ENCODE measurements around the gene PET117. TPM values are rescaled to one million over a fixed set of nuclear protein-coding genes. Genes with fewer than 3 reads are reported as not detected.
"Not testable (repeated sequence)": the region's sequence is repeated elsewhere in the genome, so short reads cannot be mapped to it uniquely, and the experiment has no call there.

PET117 gene
- polyA plus RNA-seq, 1 donor from 2014 or later, result 39.0 TPM

- no peak overlapping the region for H3K4me2 ChIP-seq (ENCODE audit: low read length)
- H3K9ac ChIP-seq (ENCODE audit: low read length), result no peak overlapping the region
- no peak overlapping the region for H2AFZ ChIP-seq (ENCODE audit: low read depth, low read length)
- no peak overlapping the region for H3K4me3 ChIP-seq (ENCODE audit: low read length)
- no peaks in the 10 kb centered on the region for H3K9me2 ChIP-seq (ENCODE audit: insufficient read depth, low read length)
- H3F3A ChIP-seq (ENCODE audit: insufficient read depth, low read length, poor library complexity, severe bottlenecking), result no peaks in the 10 kb centered on the region
- TF ChIP-seq REST (IDR thresholded peaks at IDR 0.05; ENCODE audit: borderline replicate concordance), result no peak
- TF ChIP-seq POLR2AphosphoS5 (IDR thresholded peaks at IDR 0.05), result no peak
- no peak for TF ChIP-seq CTCF (IDR thresholded peaks at IDR 0.05; ENCODE audit: poor library complexity, severe bottlenecking)
- no peak for TF ChIP-seq EP300 (conservative IDR thresholded peaks at IDR 0.05; ENCODE audit: poor library complexity, severe bottlenecking)
- TF ChIP-seq TAF1 (IDR thresholded peaks at IDR 0.05; ENCODE audit: low read depth), result no peak
- TF ChIP-seq MXI1 (conservative IDR thresholded peaks at IDR 0.05; ENCODE audit: poor library complexity, severe bottlenecking), result no peak
- TF ChIP-seq RAD21 (conservative IDR thresholded peaks at IDR 0.05), result no peak
- TF ChIP-seq SMC3 (conservative IDR thresholded peaks at IDR 0.05; ENCODE audit: poor library complexity), result no peak
- no peak for TF ChIP-seq EZH2 (IDR thresholded peaks at IDR 0.05; ENCODE audit: borderline replicate concordance, insufficient read depth, low read length, poor library complexity, severe bottlenecking)
- no peaks in the 10 kb centered on the region for H4K20me1 ChIP-seq (ENCODE audit: insufficient read depth)
- H3K27ac ChIP-seq (ENCODE audit: low read length), result no peak overlapping the region
- no peaks in the 10 kb centered on the region for H3K27me3 ChIP-seq (ENCODE audit: insufficient read depth, low read depth, low read length)
- no peaks in the 10 kb centered on the region for H3K9me3 ChIP-seq (ENCODE audit: low read length)
- no peaks in the 10 kb centered on the region for H3K79me2 ChIP-seq (replicated peaks; ENCODE audit: insufficient read depth, low read length)
- H3K36me3 ChIP-seq (ENCODE audit: insufficient read depth, low read length), result no peaks in the 10 kb centered on the region
Measured at GRCh38 chr20:18176318-18176785, 38.7 kb downstream of the PET117 start.

- not testable (repeated sequence) for H3K27me3 ChIP-seq (ENCODE audit: insufficient read depth, low read depth, low read length); H3K27ac ChIP-seq (ENCODE audit: low read length); H3K9ac ChIP-seq (ENCODE audit: low read length); H3K9me2 ChIP-seq (ENCODE audit: insufficient read depth, low read length); H3K4me3 ChIP-seq (ENCODE audit: low read length); H4K20me1 ChIP-seq (ENCODE audit: insufficient read depth); H2AFZ ChIP-seq (ENCODE audit: low read depth, low read length); H3K79me2 ChIP-seq (replicated peaks; ENCODE audit: insufficient read depth, low read length); H3F3A ChIP-seq (ENCODE audit: insufficient read depth, low read length, poor library complexity, severe bottlenecking); H3K4me2 ChIP-seq (ENCODE audit: low read length); H3K9me3 ChIP-seq (ENCODE audit: low read length)
- H3K36me3 ChIP-seq (ENCODE audit: insufficient read depth, low read length), result peaks cover 11% of the 10 kb centered on the region
Measured at GRCh38 chr20:18180366-18180765, 42.7 kb downstream of the PET117 start.

- no peaks in the 10 kb centered on the region for H3K9me2 ChIP-seq (ENCODE audit: insufficient read depth, low read length)
- no peak overlapping the region for H3K27ac ChIP-seq (ENCODE audit: low read length)
- H3K4me2 ChIP-seq (ENCODE audit: low read length), result no peak overlapping the region
- H2AFZ ChIP-seq (ENCODE audit: low read depth, low read length), result no peak overlapping the region
- no peaks in the 10 kb centered on the region for H3K79me2 ChIP-seq (replicated peaks; ENCODE audit: insufficient read depth, low read length)
- no peak overlapping the region for H3K9ac ChIP-seq (ENCODE audit: low read length)
- H3K36me3 ChIP-seq (ENCODE audit: insufficient read depth, low read length), result peaks cover 11% of the 10 kb centered on the region
- no peaks in the 10 kb centered on the region for H4K20me1 ChIP-seq (ENCODE audit: insufficient read depth)
- no peaks in the 10 kb centered on the region for H3K9me3 ChIP-seq (ENCODE audit: low read length)
- H3F3A ChIP-seq (ENCODE audit: insufficient read depth, low read length, poor library complexity, severe bottlenecking), result no peaks in the 10 kb centered on the region
- H3K27me3 ChIP-seq (ENCODE audit: insufficient read depth, low read depth, low read length), result no peaks in the 10 kb centered on the region
- no peak for TF ChIP-seq EZH2 (IDR thresholded peaks at IDR 0.05; ENCODE audit: borderline replicate concordance, insufficient read depth, low read length, poor library complexity, severe bottlenecking)
- TF ChIP-seq REST (IDR thresholded peaks at IDR 0.05; ENCODE audit: borderline replicate concordance), result no peak
- no peak for TF ChIP-seq CTCF (IDR thresholded peaks at IDR 0.05; ENCODE audit: poor library complexity, severe bottlenecking)
- TF ChIP-seq POLR2AphosphoS5 (IDR thresholded peaks at IDR 0.05), result no peak
- H3K4me3 ChIP-seq (ENCODE audit: low read length), result no peak overlapping the region
Measured at GRCh38 chr20:18180815-18181214, 43.2 kb downstream of the PET117 start.
